Measurements from ENCODE around the gene CFAP410. TPM values are rescaled to one million over a fixed set of nuclear protein-coding genes. Genes with fewer than 3 reads are reported as not detected.

The CFAP410 gene
- 15.3 TPM for total RNA-seq

DNA sequence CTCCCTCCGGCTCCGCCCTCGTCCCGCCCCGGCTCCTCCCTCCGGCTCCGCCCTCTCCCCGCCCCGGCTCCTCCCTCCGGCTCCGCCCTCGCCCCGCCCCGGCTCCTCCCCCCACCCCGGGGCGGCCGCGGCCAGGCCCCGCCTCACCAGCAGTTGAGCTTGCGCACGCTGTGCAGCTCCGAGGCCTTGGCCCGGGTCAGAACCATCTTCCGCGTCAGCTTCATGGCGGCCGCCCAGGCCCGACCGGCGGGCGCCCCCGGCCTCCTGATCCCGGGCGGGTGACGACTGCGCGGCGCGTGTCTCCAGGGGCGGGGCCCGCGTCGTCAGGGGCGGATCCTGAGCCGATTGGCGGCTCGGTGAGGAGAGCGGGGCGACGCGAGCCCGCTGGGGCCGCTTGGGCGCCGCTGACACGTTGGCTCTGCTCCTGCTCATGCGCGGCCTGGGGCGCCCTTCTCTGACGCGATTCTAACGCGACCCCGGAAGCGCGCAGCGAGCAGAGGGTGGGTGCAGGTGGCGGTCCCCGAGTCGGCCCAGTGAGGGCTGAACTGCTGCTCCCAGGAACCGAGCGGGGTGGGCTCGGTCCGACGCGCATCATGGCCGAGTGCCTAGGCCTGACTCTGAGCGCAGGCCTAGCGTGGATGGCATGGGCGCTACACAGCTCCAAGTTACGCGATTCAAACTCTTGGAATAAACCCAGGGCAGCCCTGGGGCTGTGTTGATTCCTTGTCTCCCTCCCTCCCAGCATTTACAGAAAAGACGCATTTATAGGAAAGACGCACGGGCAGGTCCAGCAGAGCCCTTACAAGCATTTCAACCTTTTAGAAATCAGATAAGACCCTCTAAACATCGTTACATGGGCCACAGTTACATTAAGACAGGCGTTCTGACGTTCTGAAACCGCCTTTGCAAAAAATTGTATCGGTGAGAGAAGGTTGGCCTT is at the start of gene CFAP410:
TSS of gene CFAP410 (minus strand) at position 420 of the 940 bp plus-strand sequence. CDS start at position 224, 196 bp downstream.

DNA sequence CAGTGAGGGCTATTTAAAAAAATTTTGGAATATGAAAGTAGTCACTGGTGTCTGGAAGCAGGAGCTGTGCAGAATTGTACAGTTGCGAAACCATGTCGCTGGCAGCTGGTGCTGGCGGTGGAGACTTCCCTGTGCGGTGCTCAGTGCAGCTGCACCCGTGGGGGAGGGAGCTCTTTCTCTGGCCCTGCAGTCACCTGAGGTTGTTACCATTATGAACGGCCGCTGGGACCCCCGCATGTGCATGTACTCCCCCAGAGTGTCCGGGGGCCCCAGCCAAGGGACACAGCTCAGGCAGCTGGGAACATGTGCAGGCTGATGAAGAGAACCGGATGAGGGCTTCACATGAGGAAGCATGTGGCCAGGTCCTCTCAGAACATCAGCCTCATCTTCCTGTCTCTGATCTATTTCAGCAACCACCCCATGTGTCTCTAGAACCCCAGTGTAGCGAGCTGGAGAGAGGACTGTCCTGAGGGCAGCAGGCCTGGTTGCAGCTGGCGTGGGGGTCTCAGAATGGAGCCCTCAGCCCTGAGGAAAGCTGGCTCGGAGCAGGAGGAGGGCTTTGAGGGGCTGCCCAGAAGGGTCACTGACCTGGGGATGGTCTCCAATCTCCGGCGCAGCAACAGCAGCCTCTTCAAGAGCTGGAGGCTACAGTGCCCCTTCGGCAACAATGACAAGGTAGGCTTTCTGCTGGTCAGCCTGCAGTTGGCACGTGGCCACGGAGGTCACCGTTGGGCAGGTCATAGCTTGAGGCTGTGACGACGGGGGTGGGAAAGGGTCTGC is 14.2 kb upstream of the CFAP410 start, which contains the start of gene TRPM2:
TSS of gene TRPM2 (plus strand) at position 431 of the 780 bp plus-strand sequence. CDS start at position 511, 80 bp downstream.

DNA sequence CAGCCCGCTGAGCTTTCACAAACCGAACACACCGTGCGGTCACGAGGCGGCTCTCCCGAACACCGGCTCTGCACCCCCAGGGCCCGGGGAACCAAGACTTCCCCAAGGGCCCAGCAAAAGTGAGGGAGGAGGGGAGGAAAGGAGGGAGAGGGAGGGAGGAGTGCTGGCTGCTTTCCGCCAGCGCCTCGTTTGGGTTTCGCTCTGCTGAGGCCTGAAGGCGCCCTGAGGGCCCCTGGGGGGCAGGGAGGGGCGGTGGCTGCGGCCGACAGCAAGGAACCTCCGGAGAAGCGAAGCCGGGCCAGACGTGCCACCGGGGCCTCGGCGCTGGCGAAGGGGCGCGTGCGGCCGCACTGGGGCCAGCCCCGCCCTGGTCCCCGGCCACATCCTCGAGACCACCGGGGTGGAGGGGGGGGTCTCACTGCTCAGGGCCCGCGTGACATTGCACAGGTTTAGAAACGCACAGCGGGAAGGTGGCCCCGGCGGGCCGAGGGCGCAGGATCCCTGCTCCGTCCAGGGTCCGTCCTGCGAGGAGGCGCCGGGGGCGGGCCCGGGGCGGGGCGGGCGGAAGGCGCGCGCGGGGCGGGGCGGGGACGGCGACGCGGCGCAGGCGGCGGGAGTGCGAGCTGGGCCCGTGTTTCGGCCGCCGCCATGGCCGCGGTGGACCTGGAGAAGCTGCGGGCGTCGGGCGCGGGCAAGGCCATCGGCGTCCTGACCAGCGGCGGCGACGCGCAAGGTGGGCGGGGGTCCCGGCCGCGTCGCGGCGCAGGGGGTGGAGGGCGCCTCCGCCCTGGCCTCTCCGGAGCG is 39.5 kb downstream of the CFAP410 start, which contains the start of gene PFKL:
TSS of gene PFKL (plus strand) at position 596 of the 804 bp plus-strand sequence. CDS start at position 649, 53 bp downstream.

DNA sequence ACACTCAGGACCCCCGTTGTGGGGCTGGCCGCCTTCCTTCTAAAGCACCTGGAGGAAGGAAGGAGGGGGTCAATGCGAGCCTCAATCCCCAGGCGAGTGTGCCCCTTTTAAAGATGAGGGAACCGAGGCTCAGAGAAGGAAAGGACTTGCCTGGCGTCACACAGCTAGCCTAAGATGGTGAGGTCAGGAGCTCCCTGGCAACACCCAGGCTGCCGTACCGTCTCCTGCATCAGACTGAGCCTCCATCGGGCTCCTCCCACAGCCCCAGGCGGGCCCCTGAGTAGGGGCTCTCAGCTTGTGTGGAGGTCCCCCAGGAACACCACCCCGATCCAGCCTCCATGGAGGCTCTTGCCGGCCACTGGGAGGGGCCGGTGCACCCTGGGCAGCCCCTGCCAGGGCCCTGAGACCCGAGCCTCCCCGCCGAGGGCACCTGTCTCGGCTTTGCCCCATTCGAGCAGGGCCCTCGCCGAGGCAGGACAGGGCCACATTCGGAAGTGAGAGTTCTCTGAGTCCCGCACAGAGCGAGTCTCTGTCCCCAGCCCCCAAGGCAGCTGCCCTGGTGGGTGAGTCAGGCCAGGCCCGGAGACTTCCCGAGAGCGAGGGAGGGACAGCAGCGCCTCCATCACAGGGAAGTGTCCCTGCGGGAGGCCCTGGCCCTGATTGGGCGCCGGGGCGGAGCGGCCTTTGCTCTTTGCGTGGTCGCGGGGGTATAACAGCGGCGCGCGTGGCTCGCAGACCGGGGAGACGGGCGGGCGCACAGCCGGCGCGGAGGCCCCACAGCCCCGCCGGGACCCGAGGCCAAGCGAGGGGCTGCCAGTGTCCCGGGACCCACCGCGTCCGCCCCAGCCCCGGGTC is 53.8 kb downstream of the CFAP410 start, which contains the start of gene AIRE:
TSS of gene AIRE (plus strand) at position 739 of the 855 bp plus-strand sequence. CDS start 131 bp downstream, outside the sequence.

Other genes starting within 250 kb of the CFAP410 start
- 8.1 TPM for gene PWP2, start 232.0 kb downstream of the CFAP410 start, total RNA-seq
- gene GATD3, start 205.7 kb downstream of the CFAP410 start, total RNA-seq = 22.8 TPM
- 0.31 TPM for gene ICOSLG, start 98.4 kb downstream of the CFAP410 start, total RNA-seq
- not detected for gene DNMT3L, start 77.5 kb downstream of the CFAP410 start, total RNA-seq
- gene AIRE, start 53.5 kb downstream of the CFAP410 start, total RNA-seq = not detected
- gene PFKL, start 39.3 kb downstream of the CFAP410 start, total RNA-seq = 106 TPM
- gene TRPM2, start 14.2 kb upstream of the CFAP410 start, total RNA-seq = 2.8 TPM
- 13.5 TPM for gene LRRC3, start 116.1 kb upstream of the CFAP410 start, total RNA-seq
- not detected for gene KRTAP10-1, start 200.8 kb upstream of the CFAP410 start, total RNA-seq
- not detected for gene KRTAP10-2, start 212.1 kb upstream of the CFAP410 start, total RNA-seq
- not detected for gene KRTAP10-3, start 219.4 kb upstream of the CFAP410 start, total RNA-seq
- not detected for gene KRTAP10-4, start 234.3 kb upstream of the CFAP410 start, total RNA-seq
- gene KRTAP10-5, start 241.2 kb upstream of the CFAP410 start, total RNA-seq = not detected

All from parietal lobe (tissue), 1 donor.